GM19468 (cell line): ENCODE data around the gene PLSCR3.
A peak's percentile ranks its signal among the peaks of the same experiment; 100 is the strongest.

Source experiments
- ATAC-seq: cut with Tn5 transposase; IDR thresholded peaks from one replicate; pipeline ENCODE4 v1.9.1; 2021; ENCODE audit warnings: mild to moderate bottlenecking, moderate library complexity, moderate number of reproducible peaks; ENCODE audit not compliant: unreplicated experiment; ENCODE audit errors: extremely low read depth

PLSCR3 gene

GRCh38 chr17:7394452-7395191, at the start of gene PLSCR3:
PLSCR3 (minus strand) TSS chr17:7394525; CDS start chr17:7394110, 415 bp downstream.
- peak; percentile 33 for ATAC-seq

- ATAC-seq = no peak
Observed at GRCh38 chr17:7443499-7444485, 49.5 kb upstream of the PLSCR3 start.

- no peak for ATAC-seq
Observed at GRCh38 chr17:7442142-7442541, 47.8 kb upstream of the PLSCR3 start.

- ATAC-seq = no peak
Observed at GRCh38 chr17:7441266-7441665, 46.9 kb upstream of the PLSCR3 start.

GRCh38 chr17:7440834-7441195, 46.5 kb upstream of the PLSCR3 start:
- no peak for ATAC-seq

- ATAC-seq = no peak
Observed at GRCh38 chr17:7440113-7440833, 45.9 kb upstream of the PLSCR3 start.

- no peak for ATAC-seq
Observed at GRCh38 chr17:7439462-7440112, 45.3 kb upstream of the PLSCR3 start, which contains the start of gene FGF11. FGF11 (plus strand) TSS chr17:7439512; CDS start chr17:7439621, 109 bp downstream.

- ATAC-seq = no peak
Observed at GRCh38 chr17:7438656-7439460, 44.5 kb upstream of the PLSCR3 start.

GRCh38 chr17:7437950-7438614, 43.8 kb upstream of the PLSCR3 start:
- no peak for ATAC-seq

GRCh38 chr17:7437369-7437863, 43.1 kb upstream of the PLSCR3 start:
- ATAC-seq = no peak

GRCh38 chr17:7436556-7437368, 42.4 kb upstream of the PLSCR3 start:
- ATAC-seq = no peak

- no peak for ATAC-seq
Observed at GRCh38 chr17:7435676-7436555, 41.6 kb upstream of the PLSCR3 start.

- ATAC-seq = no peak
Observed at GRCh38 chr17:7432296-7432695, 38.0 kb upstream of the PLSCR3 start.

- ATAC-seq = no peak
Observed at GRCh38 chr17:7431231-7431630, 36.9 kb upstream of the PLSCR3 start.

GRCh38 chr17:7429722-7430121, 35.4 kb upstream of the PLSCR3 start:
- ATAC-seq = no peak

GRCh38 chr17:7428557-7428956, 34.2 kb upstream of the PLSCR3 start, which contains the start of gene SPEM3:
SPEM3 (plus strand) TSS chr17:7428857; CDS start chr17:7428903, 46 bp downstream.
- no peak for ATAC-seq

- no peak for ATAC-seq
Observed at GRCh38 chr17:7427549-7427948, 33.2 kb upstream of the PLSCR3 start.
